CD1c-positive myeloid dendritic cell (primary cell): ENCODE measurements around the gene AOX1.
A peak's percentile ranks its signal among the peaks of the same experiment; 100 is the strongest.
"Not testable (repeated sequence)": the region's sequence is repeated elsewhere in the genome, so short reads cannot be mapped to it uniquely, and the experiment has no call there.

Experiments
- DNase-seq: peaks from one replicate; pipeline ENCODE4 v3.0.0-alpha.2; 2016; ENCODE audit errors: extremely low spot score

Gene AOX1

GRCh38 chr2:200585730-200586643 is at the start of gene AOX1:
TSS of gene AOX1 (plus strand) at chr2:200586014. CDS start at chr2:200586109, 95 bp downstream.
- DNase-seq: peak; percentile 24

GRCh38 chr2:200538139-200538538 is 47.7 kb upstream of the AOX1 start:
- no peak for DNase-seq

- DNase-seq: no peak
Observed at GRCh38 chr2:200540793-200541192, 45.0 kb upstream of the AOX1 start.

- not testable (repeated sequence) for DNase-seq
Observed at GRCh38 chr2:200566596-200566995, 19.2 kb upstream of the AOX1 start.

GRCh38 chr2:200567932-200568331 is 17.9 kb upstream of the AOX1 start:
- DNase-seq: no peak

GRCh38 chr2:200575957-200576356 is 9.9 kb upstream of the AOX1 start:
- DNase-seq: peak; percentile 30

- DNase-seq: no peak
Observed at GRCh38 chr2:200577027-200577426, 8.8 kb upstream of the AOX1 start.

GRCh38 chr2:200578778-200579177 is 7.0 kb upstream of the AOX1 start:
- DNase-seq: peak; percentile 48

GRCh38 chr2:200584639-200585038 is 1.2 kb upstream of the AOX1 start:
- DNase-seq: no peak

GRCh38 chr2:200585340-200585729 is 479 bp upstream of the AOX1 start:
- no peak for DNase-seq

GRCh38 chr2:200586644-200586975 is 796 bp downstream of the AOX1 start:
- DNase-seq: no peak

GRCh38 chr2:200587007-200587616 is 1.3 kb downstream of the AOX1 start:
- DNase-seq: no peak

- DNase-seq: no peak
Observed at GRCh38 chr2:200588076-200588678, 2.4 kb downstream of the AOX1 start.

- DNase-seq: no peak
Observed at GRCh38 chr2:200590090-200590489, 4.3 kb downstream of the AOX1 start.

- DNase-seq: no peak
Observed at GRCh38 chr2:200591308-200591707, 5.5 kb downstream of the AOX1 start.

- no peak for DNase-seq
Observed at GRCh38 chr2:200592406-200593075, 6.7 kb downstream of the AOX1 start.

- DNase-seq: no peak
Observed at GRCh38 chr2:200593905-200594304, 8.1 kb downstream of the AOX1 start.

- no peak for DNase-seq
Observed at GRCh38 chr2:200595913-200596312, 10.1 kb downstream of the AOX1 start.

GRCh38 chr2:200596774-200597570 is 11.2 kb downstream of the AOX1 start:
- no peak for DNase-seq

- DNase-seq: no peak
Observed at GRCh38 chr2:200599206-200599605, 13.4 kb downstream of the AOX1 start.

GRCh38 chr2:200600549-200601225 is 14.9 kb downstream of the AOX1 start:
- DNase-seq: no peak
